ENCODE measurements around the gene SLC5A6.
A peak's percentile ranks its signal among the peaks of the same experiment; 100 is the strongest.

Gene SLC5A6

GRCh38 chr2:27211943-27212625, at the start of gene SLC5A6, which contains the start of gene ATRAID:
Gene SLC5A6 (minus strand): TSS chr2:27212268. CDS start chr2:27207650, 4,618 bp downstream.
Gene ATRAID (plus strand): TSS chr2:27212041. CDS start chr2:27212369, 328 bp downstream.
- DNase-seq (ENCODE audit: low read depth): peak; percentile 84

- no peak for DNase-seq (ENCODE audit: low read depth)
Measured at GRCh38 chr2:27261241-27261925, 49.3 kb upstream of the SLC5A6 start.

GRCh38 chr2:27258051-27258450, 46.0 kb upstream of the SLC5A6 start:
- DNase-seq (ENCODE audit: low read depth): no peak

- DNase-seq (ENCODE audit: low read depth): no peak
Measured at GRCh38 chr2:27256855-27257454, 44.9 kb upstream of the SLC5A6 start.

DNA sequence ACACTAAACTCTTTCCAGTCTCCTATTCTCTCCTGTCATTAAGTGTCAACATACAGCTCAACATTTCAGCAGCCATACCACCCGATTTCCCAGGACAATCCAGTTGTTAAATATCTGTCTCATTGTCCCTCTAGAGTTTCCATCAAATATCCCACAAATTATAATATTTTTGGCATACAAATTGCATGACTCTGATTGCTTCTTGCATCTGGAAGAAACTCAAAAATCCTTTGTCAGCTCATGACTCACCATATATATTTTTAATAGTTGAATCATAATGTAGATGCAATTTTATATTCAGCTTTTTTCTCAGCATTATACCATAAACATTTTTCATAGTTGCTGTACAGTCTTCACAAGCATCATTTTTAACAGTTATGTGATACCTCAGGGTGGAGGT, 43.6 kb upstream of the SLC5A6 start:
- no peak for DNase-seq (ENCODE audit: low read depth)

- DNase-seq (ENCODE audit: low read depth): no peak
Measured at GRCh38 chr2:27255187-27255586, 43.1 kb upstream of the SLC5A6 start.

DNA sequence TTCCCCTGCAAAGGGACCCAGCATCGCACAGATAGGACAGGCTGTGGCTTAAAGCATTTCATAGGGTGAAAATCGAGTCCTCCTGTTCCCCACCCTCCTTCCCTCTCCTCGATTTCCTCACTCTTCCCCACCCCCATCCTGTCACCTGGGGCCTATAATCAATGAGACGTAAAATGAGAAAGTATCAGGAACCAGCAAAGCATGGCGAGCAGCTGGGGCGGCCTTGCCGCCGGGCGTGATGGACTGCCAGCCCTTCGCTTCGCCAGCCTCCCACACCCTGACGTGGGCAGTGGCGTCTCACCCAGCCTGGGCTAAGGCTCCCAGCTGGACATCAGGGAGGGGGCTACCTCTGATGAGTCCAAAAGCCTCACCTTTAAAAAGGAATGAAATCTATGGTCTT, 39.7 kb upstream of the SLC5A6 start:
- no peak for DNase-seq (ENCODE audit: low read depth)

GRCh38 chr2:27250652-27251379, 38.7 kb upstream of the SLC5A6 start:
- no peak for DNase-seq (ENCODE audit: low read depth)

DNA sequence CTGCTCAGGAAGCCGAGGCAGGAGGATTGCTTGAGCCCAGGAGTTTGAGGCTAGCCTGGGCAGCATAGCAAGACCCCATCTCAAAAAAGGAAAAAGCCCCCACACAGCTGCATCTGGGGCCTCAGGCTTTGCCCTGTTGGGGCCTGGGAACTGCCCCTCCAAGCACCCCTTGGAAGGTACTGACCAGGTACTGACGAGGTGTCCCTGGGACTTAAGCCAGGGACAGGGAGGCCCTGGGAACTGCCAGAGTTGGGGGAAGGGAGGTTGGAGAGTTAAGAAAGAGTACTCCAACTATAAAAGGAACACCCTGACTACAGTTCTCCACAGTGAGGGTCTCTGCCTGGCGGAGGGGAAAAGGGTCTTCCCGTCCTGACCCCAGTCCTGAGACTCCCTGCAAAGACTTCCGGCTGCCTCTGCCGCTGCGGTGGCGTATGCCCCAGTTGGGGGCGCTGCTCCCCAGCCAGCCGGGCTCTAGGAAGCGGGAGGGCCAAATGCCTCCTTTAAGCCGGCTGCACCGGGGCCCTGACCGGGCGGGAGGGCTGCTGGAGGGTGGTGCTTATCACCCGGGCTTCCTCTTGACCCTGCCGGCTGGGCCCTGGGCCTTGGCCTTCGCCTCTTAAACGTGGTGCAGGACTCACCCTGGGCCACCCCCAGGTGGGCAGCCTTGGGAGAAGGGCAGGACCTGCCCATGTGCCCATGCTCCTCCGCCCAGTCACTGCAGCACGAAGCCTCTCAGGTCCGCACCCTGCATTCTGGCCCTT, 38.0 kb upstream of the SLC5A6 start:
- peak; percentile 22 for DNase-seq (ENCODE audit: low read depth)

DNA sequence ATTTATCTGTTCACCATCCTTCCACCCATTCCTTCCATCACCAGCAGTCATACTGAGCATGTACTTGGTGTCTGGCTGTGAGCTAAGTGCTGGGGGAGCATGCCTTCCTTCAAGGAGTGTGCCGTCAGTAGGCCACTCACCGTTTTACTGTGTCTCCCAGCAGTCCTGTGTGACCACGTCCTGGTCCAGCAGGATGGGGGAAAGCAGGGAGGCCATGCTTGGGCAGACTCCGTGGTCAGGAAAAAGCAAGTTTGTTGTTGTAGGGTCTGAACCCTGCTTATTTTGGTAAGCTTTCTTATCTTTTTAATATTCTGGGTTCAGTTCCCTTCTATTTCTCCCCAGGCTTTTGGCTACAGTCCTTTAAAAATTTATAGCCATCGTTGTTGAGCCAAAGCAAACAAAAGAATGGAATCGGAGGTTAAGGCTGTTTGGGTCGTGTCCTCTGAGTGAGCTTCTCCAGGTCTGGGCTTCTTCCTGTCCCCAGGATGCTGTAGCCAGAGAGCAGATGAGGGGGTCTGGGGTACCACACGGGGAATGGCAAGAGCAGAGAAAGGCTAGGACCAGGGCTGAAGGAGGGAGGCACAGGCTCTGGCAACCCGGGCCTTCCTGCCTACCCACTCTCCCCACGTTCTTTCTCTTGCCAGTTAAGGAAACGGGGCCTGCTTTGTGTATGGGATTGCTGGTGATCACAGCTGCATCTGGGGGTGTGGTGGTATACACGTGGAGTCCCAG, 37.3 kb upstream of the SLC5A6 start:
- DNase-seq (ENCODE audit: low read depth): no peak

DNA sequence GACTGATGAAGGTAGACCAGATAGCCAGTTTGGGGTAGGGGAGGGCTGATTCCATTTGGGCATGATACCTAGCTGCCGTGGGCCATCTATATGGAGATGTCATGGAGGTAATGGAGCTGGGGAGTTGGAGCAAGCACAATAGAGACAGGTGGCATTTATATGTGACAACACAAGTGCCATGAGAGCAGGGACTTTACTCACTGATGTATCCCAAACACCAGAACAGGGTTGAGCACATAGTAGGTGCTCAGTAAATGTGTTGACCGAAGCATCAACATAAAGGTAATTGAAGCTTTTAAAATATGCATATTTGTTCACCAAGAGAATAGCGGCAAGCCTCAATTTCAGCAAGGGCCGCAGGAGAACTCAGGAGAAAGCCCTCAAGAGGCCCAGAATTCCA, 35.8 kb upstream of the SLC5A6 start:
- no peak for DNase-seq (ENCODE audit: low read depth)

- no peak for DNase-seq (ENCODE audit: low read depth)
Measured at GRCh38 chr2:27245626-27246025, 33.6 kb upstream of the SLC5A6 start.

- DNase-seq (ENCODE audit: low read depth): no peak
Measured at GRCh38 chr2:27245116-27245515, 33.0 kb upstream of the SLC5A6 start.

- no peak for DNase-seq (ENCODE audit: low read depth)
Measured at GRCh38 chr2:27243391-27244130, 31.5 kb upstream of the SLC5A6 start.

- no peak for DNase-seq (ENCODE audit: low read depth)
Measured at GRCh38 chr2:27242614-27242951, 30.5 kb upstream of the SLC5A6 start.

DNA sequence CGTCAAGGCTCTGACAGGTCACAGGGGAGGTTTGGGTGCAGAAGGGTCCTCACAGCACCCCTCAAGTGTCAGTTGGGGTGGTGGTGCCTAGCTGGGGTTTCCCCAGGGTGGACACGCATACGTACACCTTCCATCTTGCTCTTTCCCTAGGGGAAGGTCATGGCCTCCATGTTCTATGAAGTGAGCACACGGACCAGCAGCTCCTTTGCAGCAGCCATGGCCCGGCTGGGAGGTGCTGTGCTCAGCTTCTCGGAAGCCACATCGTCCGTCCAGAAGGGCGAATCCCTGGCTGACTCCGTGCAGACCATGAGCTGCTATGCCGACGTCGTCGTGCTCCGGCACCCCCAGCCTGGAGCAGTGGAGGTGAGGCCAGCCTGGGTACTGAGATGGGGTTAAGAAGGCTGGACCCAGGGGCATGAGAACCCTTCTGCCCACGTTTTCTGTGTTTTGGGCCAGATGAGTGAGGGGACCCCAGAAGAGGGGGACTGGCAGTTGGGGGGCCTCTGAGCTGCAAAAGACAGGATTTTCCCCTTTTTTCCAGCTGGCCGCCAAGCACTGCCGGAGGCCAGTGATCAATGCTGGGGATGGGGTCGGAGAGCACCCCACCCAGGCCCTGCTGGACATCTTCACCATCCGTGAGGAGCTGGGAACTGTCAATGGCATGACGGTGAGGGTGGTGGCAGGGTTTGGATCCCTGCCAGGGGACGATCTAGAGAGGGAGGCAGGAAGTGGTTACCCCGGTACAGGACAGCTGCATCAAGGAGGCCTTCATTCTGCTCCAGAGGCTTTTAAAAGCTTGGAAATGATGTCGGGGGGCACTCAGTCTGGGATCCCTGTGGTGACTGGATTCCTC, 29.9 kb upstream of the SLC5A6 start:
- no peak for DNase-seq (ENCODE audit: low read depth)

DNA sequence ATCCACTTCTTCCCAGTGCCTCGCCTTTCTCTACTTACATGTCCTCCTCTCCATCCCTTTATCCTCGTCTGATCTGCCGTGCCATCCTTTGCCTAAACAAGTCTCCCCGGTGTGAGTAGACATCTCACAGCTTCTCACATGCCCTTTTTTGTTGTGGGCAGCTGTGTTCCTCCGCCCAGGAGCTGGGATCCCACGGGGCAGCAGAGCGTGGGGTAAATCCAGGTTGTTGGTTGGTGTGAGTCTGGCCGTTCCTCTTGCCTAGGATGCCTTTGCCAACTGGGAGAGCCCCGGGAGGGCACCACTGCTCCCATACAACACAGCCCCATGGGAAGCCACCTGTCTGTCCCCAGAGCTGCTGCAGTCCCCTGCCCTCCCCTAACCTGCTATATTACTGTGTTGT, 28.3 kb upstream of the SLC5A6 start:
- no peak for DNase-seq (ENCODE audit: low read depth)

DNA sequence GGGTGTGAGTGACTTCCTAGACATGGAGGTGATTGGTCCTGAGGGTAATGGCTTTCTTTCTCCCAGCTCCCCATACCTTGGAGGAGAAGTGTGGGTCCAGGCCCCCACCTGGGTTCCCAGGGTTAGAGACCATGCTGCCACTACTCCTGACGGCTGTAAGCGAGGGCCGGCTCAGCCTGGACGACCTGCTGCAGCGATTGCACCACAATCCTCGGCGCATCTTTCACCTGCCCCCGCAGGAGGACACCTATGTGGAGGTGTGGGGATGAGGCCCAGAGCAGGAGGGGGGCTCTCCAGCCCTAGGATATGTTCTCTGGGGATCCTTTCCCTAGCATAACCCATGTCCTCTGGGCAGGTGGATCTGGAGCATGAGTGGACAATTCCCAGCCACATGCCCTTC, 26.9 kb upstream of the SLC5A6 start:
- DNase-seq (ENCODE audit: low read depth): no peak

- DNase-seq (ENCODE audit: low read depth): no peak
Measured at GRCh38 chr2:27237341-27237945, 25.4 kb upstream of the SLC5A6 start.

All from activated T-helper 1 cell treated with Interleukin-2 at 50 U/mL for 16 hours (primary cell).